Psoas muscle (tissue), 8 donors: ENCODE results near the gene IGIP. TPM values are rescaled to one million over a fixed set of nuclear protein-coding genes. Genes with fewer than 3 reads are reported as not detected.

Experiments
- ATAC-seq, 4 donors: fragments of 200-7000 bp; cut with Tn5 transposase; one replicate each; pipeline ENCODE4 v1.9.1; 2020; ENCODE audit warnings: moderate library complexity in 3 of 4, mild to moderate bottlenecking in 2 of 4
- DNase-seq, 2 donors: peaks; one replicate each; pipeline ENCODE4 v3.0.0-alpha.2; 2020
- H3K27ac ChIP-seq: fragments of 200-600 bp; one replicate; pipeline ENCODE4 v1.8.0; 2022
- H3K27me3 ChIP-seq, 3 donors: fragments of 200-600 bp in 1 of 3; one replicate each; pipeline versions ENCODE4 v1.6.1 to v1.8.0; 2013 to 2022; ENCODE audit warnings: low read length in 2 of 3, mild to moderate bottlenecking in 2 of 3, moderate library complexity in 1 of 3; ENCODE audit not compliant: insufficient read depth in 3 of 3
- H3K36me3 ChIP-seq, 2 donors: fragments of 200-600 bp in 1 of 2; one replicate each; pipeline versions ENCODE4 v1.6.1 to v1.8.0; 2013 to 2022; ENCODE audit warnings: low read depth in 1 of 2, mild to moderate bottlenecking in 1 of 2, moderate library complexity in 1 of 2; ENCODE audit not compliant: insufficient read depth in 1 of 2
- H3K4me1 ChIP-seq: fragments of 200-600 bp; one replicate; pipeline ENCODE4 v1.8.0; 2022
- H3K4me3 ChIP-seq: fragments of 200-600 bp; one replicate; pipeline ENCODE4 v1.8.0; 2022; ENCODE audit warnings: mild to moderate bottlenecking
- H3K9me3 ChIP-seq: fragments of 200-600 bp; one replicate; pipeline ENCODE4 v1.8.0; 2022
- CTCF ChIP-seq: fragments of 200-600 bp; IDR thresholded peaks from one replicate; pipeline ENCODE4 v1.8.0; 2022; ENCODE audit warnings: antibody characterized with exemption
- whole genome bisulfite sequencing, 3 donors: extraction: QIAGEN DNeasy Blood & Tissue Kit; methylation state at CpG; one replicate each; pipeline versions ENCODE4 v1.1.6 to v1.1.7; 2013; 5-methylcytosine and 5-hydroxymethylcytosine counted together
- intact Hi-C, 2 donors: fragments of 100-400 bp; cut with DNase I; formaldehyde crosslinking; loops; one replicate each; pipeline versions ENCODE4 v1.11.0 to v1.14.2; 2022
- polyA plus RNA-seq, 3 donors: library from polyadenylated mRNA; stranded (reverse); fragments of 200-250 nt; gene quantifications; one replicate each; pipeline ENCODE4 v1.2.3, GENCODE V29; 2013
- total RNA-seq, 4 donors: library from RNA; stranded (reverse); fragmentation: NEBNext Ultra II Directional in 2 of 4; extraction: Animal tissue kit (Norgen Biotek cat#: 25700) in 2 of 4; gene quantifications; one replicate each; pipeline versions ENCODE4 v1.2.1 to v1.2.4, GENCODE V29; 2021 to 2023
- donor health status: healthy with polysubstance abuse.
- donor health status: DM: no; HTN: no; CAD: no; lungs with moderate emphysema.
- donor health status: Bipolar disorder and iron deficiency.
- donor health status: healthy.
- donor health status: DM: yes; HTN: yes; CAD: no.
- donor health status: DM: no; HTN: no; CAD: no.
- donor health status: DM: no; HTN: no; CAD: no.
- donor health status: DM: yes; HTN: yes; CAD: no.

The IGIP gene
- total and polyA plus RNA-seq, 7 donors = 3.5 to 11.6 (median 6.8) TPM

- 90 to 98% (median 94%) methylated on average over 2 of the region's 2 CpGs for WGBS, 3 donors
- no peaks in the 10 kb centered on the region for H3K27me3 ChIP-seq
- no peak for TF ChIP-seq CTCF
- no peak overlapping the region for H3K27ac ChIP-seq
- H3K9me3 ChIP-seq = no peaks in the 10 kb centered on the region
- DNase-seq (no peak), ATAC-seq (no peak)
- no peaks in the 10 kb centered on the region for H3K36me3 ChIP-seq
- no peaks in the 10 kb centered on the region for H3K4me1 ChIP-seq
- intact Hi-C loops = no loop called here
- H3K4me3 ChIP-seq = no peak overlapping the region
Observed at GRCh38 chr5:140168371-140168770, 42.6 kb downstream of the IGIP start.

- Histone ChIP-seq H3K4me3 (no peak overlapping the region), H3K27me3 (no peaks in the 10 kb centered on the region), H3K27ac (no peak overlapping the region), H3K4me1 (peaks cover 4% of the 10 kb centered on the region), H3K36me3 (no peaks in the 10 kb centered on the region), H3K9me3 (no peaks in the 10 kb centered on the region)
- peak; percentile 6 for TF ChIP-seq CTCF
- ATAC-seq (peak in 1 of 4 donors; percentile 27), DNase-seq (no peak)
- intact Hi-C loops = no loop called here
- 87 to 100% (median 88%) methylated on average over 1 of the region's 1 CpG for WGBS, 3 donors
Observed at GRCh38 chr5:140169410-140169809, 43.7 kb downstream of the IGIP start.

GRCh38 chr5:140172483-140172882 is 46.7 kb downstream of the IGIP start:
- H3K4me1 ChIP-seq = peaks cover 16% of the 10 kb centered on the region
- intact Hi-C loops = loop anchor here in 1 of 2 donors (5.0 kb wide), 1 partner anchor 175 kb away; the partner anchor contains the start of gene HBEGF
- H3K4me3 ChIP-seq = no peak overlapping the region
- H3K27me3 ChIP-seq = no peaks in the 10 kb centered on the region
- no peaks in the 10 kb centered on the region for H3K9me3 ChIP-seq
- H3K27ac ChIP-seq = no peak overlapping the region
- ATAC-seq = no peak
- WGBS, 3 donors = 45 to 82% (median 55%) methylated on average over 2 of the region's 2 CpGs
- H3K36me3 ChIP-seq = no peaks in the 10 kb centered on the region
- no peak for TF ChIP-seq CTCF
- DNase-seq = no peak

GRCh38 chr5:140174014-140174413 is 48.3 kb downstream of the IGIP start:
- no peaks in the 10 kb centered on the region for H3K27me3 ChIP-seq
- no peak overlapping the region for H3K4me3 ChIP-seq
- DNase-seq = no peak
- TF ChIP-seq CTCF = no peak
- intact Hi-C loops = loop anchor here in 1 of 2 donors (5.0 kb wide), 1 partner anchor 173 kb away; the partner anchor contains the start of gene HBEGF
- peaks cover 29% of the 10 kb centered on the region for H3K4me1 ChIP-seq
- ATAC-seq = no peak
- 93 to 96% (median 96%) methylated on average over 2 of the region's 2 CpGs for WGBS, 3 donors
- peak overlapping the region; percentile 100 for H3K27ac ChIP-seq
- H3K36me3 ChIP-seq = no peaks in the 10 kb centered on the region
- H3K9me3 ChIP-seq = no peaks in the 10 kb centered on the region
